Measurements from ENCODE around the gene TMEM248.

DNA sequence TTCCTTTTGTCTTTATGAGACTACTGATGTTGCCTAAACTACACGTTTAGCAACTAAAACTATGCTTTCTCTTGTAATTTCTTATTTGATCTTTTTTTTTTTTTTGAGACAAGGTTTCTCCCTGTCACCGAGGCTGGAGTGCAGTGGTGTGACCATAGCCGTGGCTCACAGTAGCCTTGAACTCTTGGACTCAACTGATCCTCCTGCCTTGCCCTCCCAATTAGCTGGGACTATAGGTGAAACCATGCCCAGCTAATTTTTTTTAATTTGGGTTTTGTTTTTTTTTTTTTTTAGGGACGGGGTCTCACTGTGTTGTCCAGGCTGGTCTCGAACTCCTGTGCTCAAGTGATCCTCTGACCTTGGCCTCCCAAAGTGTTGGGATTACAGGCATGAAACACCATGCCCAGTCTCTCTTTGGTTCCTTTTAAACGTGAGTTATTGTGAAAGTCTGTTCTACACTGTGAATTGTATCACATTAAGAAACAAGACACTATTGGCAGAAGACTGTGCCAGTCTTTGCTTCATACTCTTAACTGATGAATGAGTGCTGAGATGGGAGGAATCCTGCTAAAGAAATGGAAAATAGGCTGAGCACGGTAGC, 6.4 kb downstream of the TMEM248 start:
- TF ChIP-seq, protein P1, sequence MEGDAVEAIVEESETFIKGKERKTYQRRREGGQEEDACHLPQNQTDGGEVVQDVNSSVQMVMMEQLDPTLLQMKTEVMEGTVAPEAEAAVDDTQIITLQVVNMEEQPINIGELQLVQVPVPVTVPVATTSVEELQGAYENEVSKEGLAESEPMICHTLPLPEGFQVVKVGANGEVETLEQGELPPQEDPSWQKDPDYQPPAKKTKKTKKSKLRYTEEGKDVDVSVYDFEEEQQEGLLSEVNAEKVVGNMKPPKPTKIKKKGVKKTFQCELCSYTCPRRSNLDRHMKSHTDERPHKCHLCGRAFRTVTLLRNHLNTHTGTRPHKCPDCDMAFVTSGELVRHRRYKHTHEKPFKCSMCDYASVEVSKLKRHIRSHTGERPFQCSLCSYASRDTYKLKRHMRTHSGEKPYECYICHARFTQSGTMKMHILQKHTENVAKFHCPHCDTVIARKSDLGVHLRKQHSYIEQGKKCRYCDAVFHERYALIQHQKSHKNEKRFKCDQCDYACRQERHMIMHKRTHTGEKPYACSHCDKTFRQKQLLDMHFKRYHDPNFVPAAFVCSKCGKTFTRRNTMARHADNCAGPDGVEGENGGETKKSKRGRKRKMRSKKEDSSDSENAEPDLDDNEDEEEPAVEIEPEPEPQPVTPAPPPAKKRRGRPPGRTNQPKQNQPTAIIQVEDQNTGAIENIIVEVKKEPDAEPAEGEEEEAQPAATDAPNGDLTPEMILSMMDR (IDR thresholded peaks at IDR 0.05), result no peak
- TF ChIP-seq SMAD4 (CRISPR knock-in tag; IDR thresholded peaks at IDR 0.05) (no peak), NFYB (CRISPR knock-in tag; conservative IDR thresholded peaks at IDR 0.05; ENCODE audit: low read depth) (no peak), JUN (CRISPR knock-in tag; IDR thresholded peaks at IDR 0.05) (no peak), FOXJ3 (CRISPR knock-in tag; IDR thresholded peaks at IDR 0.05; ENCODE audit: borderline replicate concordance) (no peak)
- TF ChIP-seq, protein P2, sequence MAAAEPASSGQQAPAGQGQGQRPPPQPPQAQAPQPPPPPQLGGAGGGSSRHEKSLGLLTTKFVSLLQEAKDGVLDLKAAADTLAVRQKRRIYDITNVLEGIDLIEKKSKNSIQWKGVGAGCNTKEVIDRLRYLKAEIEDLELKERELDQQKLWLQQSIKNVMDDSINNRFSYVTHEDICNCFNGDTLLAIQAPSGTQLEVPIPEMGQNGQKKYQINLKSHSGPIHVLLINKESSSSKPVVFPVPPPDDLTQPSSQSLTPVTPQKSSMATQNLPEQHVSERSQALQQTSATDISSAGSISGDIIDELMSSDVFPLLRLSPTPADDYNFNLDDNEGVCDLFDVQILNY (CRISPR knock-in tag; IDR thresholded peaks at IDR 0.05), result no peak
- TF ChIP-seq, protein P3, sequence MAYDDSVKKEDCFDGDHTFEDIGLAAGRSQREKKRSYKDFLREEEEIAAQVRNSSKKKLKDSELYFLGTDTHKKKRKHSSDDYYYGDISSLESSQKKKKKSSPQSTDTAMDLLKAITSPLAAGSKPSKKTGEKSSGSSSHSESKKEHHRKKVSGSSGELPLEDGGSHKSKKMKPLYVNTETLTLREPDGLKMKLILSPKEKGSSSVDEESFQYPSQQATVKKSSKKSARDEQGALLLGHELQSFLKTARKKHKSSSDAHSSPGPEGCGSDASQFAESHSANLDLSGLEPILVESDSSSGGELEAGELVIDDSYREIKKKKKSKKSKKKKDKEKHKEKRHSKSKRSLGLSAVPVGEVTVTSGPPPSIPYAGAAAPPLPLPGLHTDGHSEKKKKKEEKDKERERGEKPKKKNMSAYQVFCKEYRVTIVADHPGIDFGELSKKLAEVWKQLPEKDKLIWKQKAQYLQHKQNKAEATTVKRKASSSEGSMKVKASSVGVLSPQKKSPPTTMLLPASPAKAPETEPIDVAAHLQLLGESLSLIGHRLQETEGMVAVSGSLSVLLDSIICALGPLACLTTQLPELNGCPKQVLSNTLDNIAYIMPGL (CRISPR knock-in tag; IDR thresholded peaks at IDR 0.05), result no peak
